Esophagus (tissue), 2 donors: ENCODE data around the gene BATF2. TPM values are rescaled to one million over a fixed set of nuclear protein-coding genes. Genes with fewer than 3 reads are reported as not detected.

Source experiments
- H3K27ac ChIP-seq, 2 donors: one replicate each; pipeline ENCODE4 v1.5.1; 2013; ENCODE audit warnings: low read depth in 2 of 2, mild to moderate bottlenecking in 2 of 2, inconsistent platforms in 1 of 2, low read length in 1 of 2, moderate library complexity in 1 of 2
- H3K27me3 ChIP-seq, 2 donors: one replicate each; pipeline ENCODE4 v1.6.1; 2013; ENCODE audit warnings: low read length in 2 of 2, control low read depth in 1 of 2, mild to moderate bottlenecking in 1 of 2; ENCODE audit not compliant: insufficient read depth in 2 of 2, control insufficient read depth in 1 of 2
- H3K36me3 ChIP-seq, 2 donors: one replicate each; pipeline ENCODE4 v1.6.1; 2013; ENCODE audit warnings: low read length in 1 of 2; ENCODE audit not compliant: control insufficient read depth in 2 of 2, insufficient read depth in 2 of 2
- H3K4me1 ChIP-seq, 2 donors: one replicate each; pipeline ENCODE4 v1.6.1; 2013; ENCODE audit warnings: low read length in 1 of 2; ENCODE audit not compliant: control insufficient read depth in 2 of 2, insufficient read depth in 2 of 2
- H3K4me3 ChIP-seq, 2 donors: one replicate each; pipeline ENCODE4 v1.5.1; 2013; ENCODE audit warnings: low read length in 2 of 2, mild to moderate bottlenecking in 2 of 2, low read depth in 1 of 2, moderate library complexity in 1 of 2
- H3K9me3 ChIP-seq, 2 donors: one replicate each; pipeline ENCODE4 v1.6.1; 2013; ENCODE audit warnings: mild to moderate bottlenecking in 2 of 2, low read depth in 1 of 2, low read length in 1 of 2, moderate library complexity in 1 of 2; ENCODE audit not compliant: control insufficient read depth in 2 of 2, insufficient read depth in 1 of 2
- WGBS, 2 donors: extraction: QIAGEN DNeasy Blood & Tissue Kit; methylation state at CpG; one replicate each; pipeline ENCODE4 v1.1.7; 2013; 5-methylcytosine and 5-hydroxymethylcytosine counted together
- polyA plus RNA-seq, 2 donors: library from polyadenylated mRNA; stranded (reverse); fragments of 200-250 nt; gene quantifications; one replicate each; pipeline ENCODE4 v1.2.3, GENCODE V29; 2013
- donor health status: healthy with polysubstance abuse.
- donor health status: Bipolar disorder and iron deficiency.

The BATF2 gene, protein sequence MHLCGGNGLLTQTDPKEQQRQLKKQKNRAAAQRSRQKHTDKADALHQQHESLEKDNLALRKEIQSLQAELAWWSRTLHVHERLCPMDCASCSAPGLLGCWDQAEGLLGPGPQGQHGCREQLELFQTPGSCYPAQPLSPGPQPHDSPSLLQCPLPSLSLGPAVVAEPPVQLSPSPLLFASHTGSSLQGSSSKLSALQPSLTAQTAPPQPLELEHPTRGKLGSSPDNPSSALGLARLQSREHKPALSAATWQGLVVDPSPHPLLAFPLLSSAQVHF
- polyA plus RNA-seq: under 1 TPM; 0.22 to 0.35 TPM

DNA sequence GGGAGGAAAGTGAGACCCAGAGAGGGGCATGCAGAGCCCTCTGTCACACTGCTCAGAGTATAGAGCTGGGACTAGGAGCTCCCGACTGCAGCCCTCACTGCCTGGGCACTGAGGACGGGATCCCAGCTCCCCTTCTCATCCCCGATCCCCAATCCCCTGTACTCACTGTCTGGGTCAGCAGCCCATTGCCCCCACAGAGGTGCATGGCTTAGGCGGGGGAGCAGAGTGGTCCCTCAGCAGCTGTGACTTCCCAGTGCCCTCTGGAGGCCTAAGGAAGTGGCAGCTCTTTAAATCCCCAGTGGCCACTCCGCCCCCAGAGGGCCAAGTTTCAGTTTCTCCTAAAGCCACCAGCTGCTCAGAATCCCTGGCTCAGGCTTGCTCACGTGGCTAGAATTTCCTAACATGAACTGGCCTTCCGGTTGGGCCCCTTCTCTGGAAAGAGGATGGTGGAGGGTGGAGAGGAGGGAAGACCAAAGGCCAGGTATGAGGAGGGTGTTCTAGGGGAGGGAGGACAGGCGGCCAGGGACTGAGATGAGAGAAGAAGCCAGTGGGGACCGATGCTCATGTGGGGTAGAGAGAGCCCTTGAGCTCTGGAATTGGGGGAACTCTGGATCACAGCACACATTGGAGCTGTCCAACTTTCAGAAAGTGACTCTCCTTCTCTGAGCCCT, at the start of gene BATF2:
BATF2 (minus strand) TSS at position 262 of the 671 bp plus-strand sequence; CDS start at position 205, 57 bp downstream.
- H3K9me3 ChIP-seq: no peaks in the 10 kb centered on the region
- H3K27ac ChIP-seq: peak within 1 kb of the TSS; percentile 36 to 40
- no peaks in the 10 kb centered on the region for H3K27me3 ChIP-seq
- 16 to 26% methylated on average over 9 of the region's 9 CpGs for WGBS, 2 donors
- peaks cover 0 to 4% of the 10 kb centered on the region in 2 donors for H3K4me1 ChIP-seq
- H3K4me3 ChIP-seq: peak within 1 kb of the TSS in 1 of 2 donors; percentile 35
- H3K36me3 ChIP-seq: no peaks in the 10 kb centered on the region

DNA sequence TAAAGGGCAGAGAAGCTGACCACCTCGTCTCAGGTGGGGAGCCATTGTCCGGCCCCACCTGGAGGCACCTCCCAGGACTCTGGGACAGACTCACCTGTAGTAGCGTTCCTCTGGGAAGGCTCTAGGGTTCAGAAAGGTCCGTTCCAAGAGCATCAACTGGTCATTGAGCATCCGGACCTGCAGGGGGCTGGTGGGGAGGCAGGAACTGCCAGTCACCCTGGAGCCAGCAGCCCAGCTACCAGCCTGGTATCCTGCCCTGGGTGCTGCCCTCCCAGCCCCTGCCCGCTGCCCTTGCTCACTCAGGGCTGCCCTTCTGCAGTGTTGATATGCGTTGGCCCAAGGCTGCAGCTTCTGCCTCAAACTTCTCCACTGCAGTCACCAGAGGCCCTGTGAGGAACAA, 49.0 kb upstream of the BATF2 start:
- H3K4me1 ChIP-seq: peaks cover 0 to 5% of the 10 kb centered on the region in 2 donors
- WGBS, 2 donors: 85 to 87% methylated on average over 7 of the region's 7 CpGs
- H3K36me3 ChIP-seq: peaks cover 0 to 11% of the 10 kb centered on the region in 2 donors
- no peaks in the 10 kb centered on the region for H3K9me3 ChIP-seq
- H3K27me3 ChIP-seq: no peaks in the 10 kb centered on the region
- H3K27ac ChIP-seq: no peak overlapping the region
- no peak overlapping the region for H3K4me3 ChIP-seq

DNA sequence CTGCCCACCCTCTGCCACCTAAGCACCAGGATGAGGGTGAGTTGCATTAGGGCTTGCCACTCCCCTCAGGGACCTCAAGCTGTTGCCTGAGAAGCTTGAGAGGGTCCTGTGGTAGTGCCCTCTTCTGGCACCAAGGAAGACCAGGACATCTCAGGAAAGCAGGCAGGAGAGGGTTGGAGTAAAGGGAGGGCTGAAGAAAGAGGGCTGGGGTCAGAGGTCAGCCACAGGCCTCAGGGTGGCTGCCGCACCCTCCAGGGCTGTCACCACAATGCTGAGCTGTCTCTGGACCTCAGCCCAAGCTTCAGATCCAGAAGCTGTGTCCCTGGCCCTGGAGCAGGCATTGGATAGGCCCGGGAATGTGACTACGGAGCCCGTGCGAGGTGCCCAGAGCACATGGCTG, 48.3 kb upstream of the BATF2 start:
- peaks cover 0 to 5% of the 10 kb centered on the region in 2 donors for H3K4me1 ChIP-seq

DNA sequence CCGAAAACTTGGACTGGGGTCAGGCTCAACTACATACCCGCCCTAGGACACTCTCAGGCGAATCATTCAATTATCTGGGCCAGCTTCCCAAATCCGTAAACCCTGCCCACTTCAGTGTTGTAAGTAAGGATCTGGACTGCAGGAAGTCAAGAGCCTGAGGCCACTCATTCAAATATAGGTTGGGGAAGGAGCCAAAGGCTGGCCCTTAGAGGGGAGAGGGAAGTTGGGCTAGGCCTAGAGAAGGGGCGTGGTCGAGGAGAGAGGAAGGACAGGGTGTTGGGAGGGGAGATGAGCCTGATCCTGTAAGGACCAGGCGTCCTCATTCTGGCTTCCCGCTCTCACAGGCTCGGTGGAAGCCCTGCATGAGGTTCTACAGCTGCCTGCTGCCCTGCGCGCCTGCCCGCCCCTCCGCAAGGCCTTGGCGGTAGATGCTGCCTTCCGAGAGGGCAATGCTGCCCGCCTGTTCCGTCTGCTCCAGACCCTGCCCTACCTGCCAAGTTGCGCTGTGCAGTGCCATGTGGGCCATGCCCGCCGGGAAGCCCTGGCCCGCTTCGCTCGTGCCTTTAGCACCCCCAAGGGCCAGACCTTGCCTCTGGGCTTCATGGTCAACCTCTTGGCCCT, 47.2 kb upstream of the BATF2 start:
- H3K4me1 ChIP-seq: peaks cover 0 to 5% of the 10 kb centered on the region in 2 donors
- no peaks in the 10 kb centered on the region for H3K9me3 ChIP-seq
- no peaks in the 10 kb centered on the region for H3K27me3 ChIP-seq
- H3K36me3 ChIP-seq: peaks cover 0 to 14% of the 10 kb centered on the region in 2 donors
- no peak overlapping the region for H3K27ac ChIP-seq
- H3K4me3 ChIP-seq: no peak overlapping the region
- WGBS, 2 donors: 84 to 85% methylated on average over 23 of the region's 23 CpGs

More for the DNA sequence above, 48.3 kb upstream of the BATF2 start:
- H3K27me3 ChIP-seq: no peaks in the 10 kb centered on the region
- peaks cover 0 to 11% of the 10 kb centered on the region in 2 donors for H3K36me3 ChIP-seq
- no peak overlapping the region for H3K4me3 ChIP-seq
- 89 to 93% methylated on average over 5 of the region's 5 CpGs for WGBS, 2 donors
- no peak overlapping the region for H3K27ac ChIP-seq
- H3K9me3 ChIP-seq: no peaks in the 10 kb centered on the region

DNA sequence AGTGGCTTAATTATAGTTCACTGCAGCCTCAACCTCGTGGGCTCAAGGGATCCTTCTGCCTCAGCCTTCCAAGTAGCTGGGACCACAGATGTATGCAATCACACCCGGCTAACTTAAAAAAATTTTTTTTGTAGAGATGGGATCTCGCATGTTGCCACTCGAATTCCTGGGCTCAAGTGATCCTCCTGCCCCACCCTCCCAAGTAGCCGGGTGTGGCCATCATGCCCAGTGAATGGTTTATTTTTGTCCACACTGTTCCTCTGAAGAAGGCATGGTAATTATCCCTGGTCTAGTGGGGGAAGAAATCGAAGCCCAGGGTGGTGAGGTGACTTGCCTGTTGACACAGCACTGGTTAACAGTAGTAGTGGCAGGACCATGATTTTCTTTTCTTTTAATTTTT, 46.1 kb upstream of the BATF2 start:
- 65 to 73% methylated on average over 6 of the region's 6 CpGs for WGBS, 2 donors
- Histone ChIP-seq H3K27ac (no peak overlapping the region), H3K4me3 (no peak overlapping the region), H3K4me1 (peaks cover 0 to 2% of the 10 kb centered on the region in 2 donors), H3K36me3 (peaks cover 0 to 19% of the 10 kb centered on the region in 2 donors), H3K9me3 (no peaks in the 10 kb centered on the region), H3K27me3 (no peaks in the 10 kb centered on the region)

DNA sequence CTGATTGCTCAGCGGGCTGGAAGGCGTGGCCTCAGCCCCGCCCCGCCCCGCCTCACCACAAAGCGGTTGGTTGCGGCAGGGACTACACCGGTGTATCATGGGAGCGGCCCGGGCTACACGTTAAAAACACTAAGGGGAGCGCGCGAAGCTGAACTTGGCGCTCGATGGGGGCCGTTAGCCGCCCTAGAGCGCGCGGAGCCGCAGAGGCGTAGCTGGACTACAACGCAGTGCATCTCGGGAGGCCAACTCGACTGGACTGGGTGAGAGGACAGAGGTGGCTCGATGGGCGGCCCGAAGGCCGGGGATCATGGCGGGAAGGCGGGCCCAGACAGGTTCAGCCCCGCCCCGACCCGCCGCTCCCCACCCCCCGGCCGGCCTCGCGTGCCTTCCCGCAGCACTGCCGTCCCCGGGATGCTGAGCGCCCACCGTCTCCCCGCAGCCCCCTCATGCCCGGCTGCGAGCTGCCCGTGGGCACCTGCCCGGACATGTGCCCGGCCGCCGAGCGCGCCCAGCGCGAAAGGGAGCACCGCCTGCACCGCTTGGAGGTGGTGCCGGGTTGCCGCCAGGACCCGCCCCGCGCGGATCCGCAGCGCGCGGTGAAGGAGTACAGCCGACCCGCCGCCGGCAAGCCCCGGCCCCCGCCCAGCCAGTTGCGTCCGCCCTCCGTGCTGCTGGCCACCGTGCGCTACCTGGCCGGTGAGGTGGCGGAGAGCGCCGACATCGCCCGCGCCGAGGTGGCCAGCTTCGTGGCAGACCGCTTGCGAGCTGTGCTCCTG, 44.3 kb upstream of the BATF2 start, which contains the start of gene SAC3D1:
SAC3D1 (plus strand) TSS at position 364 of the 776 bp plus-strand sequence; CDS start at position 447, 83 bp downstream.
- Histone ChIP-seq H3K4me1 (peaks cover 0 to 1% of the 10 kb centered on the region in 2 donors), H3K9me3 (no peaks in the 10 kb centered on the region), H3K36me3 (peaks cover 0 to 30% of the 10 kb centered on the region in 2 donors), H3K4me3 (peak within 1 kb of the TSS; percentile 69 to 76), H3K27me3 (no peaks in the 10 kb centered on the region), H3K27ac (peak within 1 kb of the TSS; percentile 97 to 99)
- 0 to 1% methylated on average over 54 to 91 of the region's 91 CpGs for WGBS, 2 donors

DNA sequence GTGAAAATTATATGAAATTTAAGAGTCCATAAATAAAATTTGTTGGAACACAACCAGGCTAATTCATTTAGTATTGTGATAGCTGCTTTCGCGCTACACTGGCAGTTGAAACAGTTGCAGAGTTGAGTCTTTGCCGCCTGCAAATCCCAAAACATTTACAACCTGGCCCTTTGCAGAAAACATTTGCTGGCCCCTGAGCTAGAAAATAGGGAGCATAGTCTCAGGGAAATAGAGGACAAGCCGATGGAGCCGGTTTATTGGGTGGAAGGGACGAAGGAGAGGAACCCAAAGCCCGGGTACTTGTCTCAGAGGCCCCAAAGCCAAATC, 43.7 kb upstream of the BATF2 start:
- Histone ChIP-seq H3K36me3 (peaks cover 5 to 33% of the 10 kb centered on the region in 2 donors), H3K27me3 (no peaks in the 10 kb centered on the region), H3K9me3 (no peaks in the 10 kb centered on the region), H3K27ac (peak overlapping the region; percentile 97 to 99), H3K4me3 (peak overlapping the region; percentile 69 to 76), H3K4me1 (peaks cover 0 to 1% of the 10 kb centered on the region in 2 donors)
- 14 to 15% methylated on average over 7 of the region's 7 CpGs for WGBS, 2 donors

DNA sequence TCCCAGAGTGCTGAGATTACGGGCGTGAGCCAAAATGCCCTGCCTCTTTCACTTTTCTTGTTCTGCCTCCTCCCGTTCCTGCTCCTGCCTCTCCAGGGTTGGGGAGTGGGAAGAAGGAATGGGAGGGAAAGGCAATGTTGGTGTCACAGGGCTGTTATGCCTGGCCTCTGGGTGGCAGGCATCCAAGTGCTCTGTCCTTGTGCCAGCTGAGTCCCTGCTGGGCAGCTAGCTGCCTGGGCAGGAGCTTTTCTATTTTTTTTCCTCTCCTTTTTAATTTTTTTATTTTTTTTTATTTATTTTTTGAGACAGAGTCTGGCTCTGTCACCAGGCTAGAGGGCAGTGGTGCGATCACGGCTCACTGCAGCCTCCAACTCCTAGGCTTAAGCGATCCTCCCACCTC, 40.2 kb upstream of the BATF2 start:
- 65 to 77% methylated on average over 6 of the region's 6 CpGs for WGBS, 2 donors
- Histone ChIP-seq H3K27me3 (no peaks in the 10 kb centered on the region), H3K4me3 (no peak overlapping the region), H3K36me3 (peaks cover 14 to 38% of the 10 kb centered on the region in 2 donors), H3K27ac (no peak overlapping the region), H3K4me1 (no peaks in the 10 kb centered on the region), H3K9me3 (no peaks in the 10 kb centered on the region)

DNA sequence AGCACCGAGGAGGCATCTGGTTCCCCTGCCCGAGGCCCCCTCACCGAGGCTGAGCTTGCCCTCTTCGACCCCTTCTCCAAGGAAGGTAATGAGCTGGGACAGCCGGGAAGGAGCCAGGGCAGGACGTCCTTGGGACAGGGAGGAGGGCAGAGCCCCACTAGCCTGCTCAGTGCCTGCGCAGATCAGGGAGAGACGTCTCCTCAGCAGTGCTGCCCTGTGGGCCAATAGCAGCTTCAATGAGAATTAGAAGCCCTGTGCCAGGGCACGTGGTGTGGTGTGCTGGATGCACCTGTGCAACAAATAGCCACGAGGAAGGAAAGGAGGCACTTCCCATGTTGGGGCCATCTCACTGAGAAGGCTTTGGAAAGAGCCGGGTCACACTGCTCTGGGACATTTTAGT, 38.8 kb upstream of the BATF2 start:
- Histone ChIP-seq H3K36me3 (peaks cover 14 to 40% of the 10 kb centered on the region in 2 donors), H3K9me3 (no peaks in the 10 kb centered on the region), H3K27ac (no peak overlapping the region), H3K4me1 (no peaks in the 10 kb centered on the region), H3K4me3 (no peak overlapping the region), H3K27me3 (no peaks in the 10 kb centered on the region)
- 82 to 86% methylated on average over 11 of the region's 11 CpGs for WGBS, 2 donors
